Bronchial epithelial cell (primary cell): ENCODE data around the gene WDR7. TPM values are rescaled to one million over a fixed set of nuclear protein-coding genes. Genes with fewer than 3 reads are reported as not detected.

Source experiments
- DNase-seq: peaks from one replicate; pipeline ENCODE4 v3.0.0-alpha.2; 2010; ENCODE audit warnings: low read depth
- FAIRE-seq: peaks from 2 replicates; lab custom pipeline; 2011; peaks lifted over from hg19 to GRCh38; lab: Jason Lieb, UNC
- H3K27me3 ChIP-seq: 2 replicates; pipeline ENCODE4 v1.5.1; 2011; ENCODE audit warnings: low read length; ENCODE audit not compliant: control insufficient read depth, insufficient read depth
- H3K36me3 ChIP-seq: 2 replicates; pipeline ENCODE4 v1.5.1; 2011; ENCODE audit warnings: low read length; ENCODE audit not compliant: control insufficient read depth, insufficient read depth
- H3K4me3 ChIP-seq: 2 replicates; pipeline ENCODE4 v1.5.1; 2011; ENCODE audit warnings: mild to moderate bottlenecking, low read depth, low read length, control low read depth
- total RNA-seq: library from RNA; depleted of rRNA; stranded (reverse); fragments of >200 nt; gene quantifications from 2 replicates; pipeline ENCODE4 v1.2.1, GENCODE V29; 2014
- TF ChIP-seq, protein P1 (sequence below): IDR thresholded peaks from 2 replicates; pipeline ENCODE4 v1.5.1; 2011; ENCODE audit warnings: mild to moderate bottlenecking, moderate library complexity, low read length, control low read depth, inconsistent platforms; ENCODE audit not compliant: insufficient read depth, severe bottlenecking

Gene WDR7
- total RNA-seq, 1 donor from 2014 or later, result 14.5 TPM

DNA sequence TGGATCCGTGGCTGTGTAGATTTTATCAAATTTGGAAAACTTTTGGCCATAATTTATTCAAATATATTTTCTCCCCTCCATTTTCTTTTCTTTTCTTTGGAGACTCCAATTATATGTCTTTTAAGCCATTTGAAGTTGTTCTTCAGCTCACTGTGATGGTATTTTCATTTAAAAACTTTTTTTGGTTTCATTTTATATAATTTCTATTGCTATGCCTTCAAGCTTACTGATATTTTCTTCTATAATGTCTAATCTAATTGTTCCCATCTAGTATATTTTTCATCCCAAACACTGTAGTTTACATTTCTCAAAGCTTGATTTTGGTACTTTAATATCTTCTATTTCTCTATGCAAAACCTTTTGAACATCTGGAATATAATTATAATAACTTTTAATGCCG, 72.5 kb downstream of the WDR7 start:
- H3K27me3 ChIP-seq, result no peaks in the 10 kb centered on the region
- TF ChIP-seq, protein P1, sequence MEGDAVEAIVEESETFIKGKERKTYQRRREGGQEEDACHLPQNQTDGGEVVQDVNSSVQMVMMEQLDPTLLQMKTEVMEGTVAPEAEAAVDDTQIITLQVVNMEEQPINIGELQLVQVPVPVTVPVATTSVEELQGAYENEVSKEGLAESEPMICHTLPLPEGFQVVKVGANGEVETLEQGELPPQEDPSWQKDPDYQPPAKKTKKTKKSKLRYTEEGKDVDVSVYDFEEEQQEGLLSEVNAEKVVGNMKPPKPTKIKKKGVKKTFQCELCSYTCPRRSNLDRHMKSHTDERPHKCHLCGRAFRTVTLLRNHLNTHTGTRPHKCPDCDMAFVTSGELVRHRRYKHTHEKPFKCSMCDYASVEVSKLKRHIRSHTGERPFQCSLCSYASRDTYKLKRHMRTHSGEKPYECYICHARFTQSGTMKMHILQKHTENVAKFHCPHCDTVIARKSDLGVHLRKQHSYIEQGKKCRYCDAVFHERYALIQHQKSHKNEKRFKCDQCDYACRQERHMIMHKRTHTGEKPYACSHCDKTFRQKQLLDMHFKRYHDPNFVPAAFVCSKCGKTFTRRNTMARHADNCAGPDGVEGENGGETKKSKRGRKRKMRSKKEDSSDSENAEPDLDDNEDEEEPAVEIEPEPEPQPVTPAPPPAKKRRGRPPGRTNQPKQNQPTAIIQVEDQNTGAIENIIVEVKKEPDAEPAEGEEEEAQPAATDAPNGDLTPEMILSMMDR, result no peak
- no peak for DNase-seq
- no peaks in the 10 kb centered on the region for H3K36me3 ChIP-seq
- no peak for FAIRE-seq
- no peak overlapping the region for H3K4me3 ChIP-seq

DNA sequence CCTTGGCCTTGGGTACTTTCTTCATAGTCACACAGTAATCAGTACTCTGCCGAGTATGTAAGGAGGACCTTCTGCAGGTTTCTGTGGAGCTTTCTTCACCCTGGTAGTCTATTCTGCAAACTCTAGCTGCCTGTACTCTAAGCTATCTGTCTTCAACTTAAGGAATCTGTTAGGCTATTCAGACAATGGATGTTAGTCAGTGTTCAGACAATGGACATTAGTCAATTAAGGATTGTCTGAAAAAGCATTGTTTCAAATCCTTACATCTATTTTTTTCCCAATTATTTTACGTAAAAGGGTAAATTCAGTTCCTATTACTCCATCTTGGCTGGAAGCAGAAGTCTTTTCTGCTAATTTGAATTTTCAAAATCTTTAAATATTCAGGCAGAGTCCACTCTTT, 75.7 kb downstream of the WDR7 start:
- Histone ChIP-seq H3K4me3 (no peak overlapping the region), H3K36me3 (no peaks in the 10 kb centered on the region), H3K27me3 (no peaks in the 10 kb centered on the region)
- no peak for DNase-seq
- no peak for FAIRE-seq
- TF ChIP-seq, protein P1, result no peak

DNA sequence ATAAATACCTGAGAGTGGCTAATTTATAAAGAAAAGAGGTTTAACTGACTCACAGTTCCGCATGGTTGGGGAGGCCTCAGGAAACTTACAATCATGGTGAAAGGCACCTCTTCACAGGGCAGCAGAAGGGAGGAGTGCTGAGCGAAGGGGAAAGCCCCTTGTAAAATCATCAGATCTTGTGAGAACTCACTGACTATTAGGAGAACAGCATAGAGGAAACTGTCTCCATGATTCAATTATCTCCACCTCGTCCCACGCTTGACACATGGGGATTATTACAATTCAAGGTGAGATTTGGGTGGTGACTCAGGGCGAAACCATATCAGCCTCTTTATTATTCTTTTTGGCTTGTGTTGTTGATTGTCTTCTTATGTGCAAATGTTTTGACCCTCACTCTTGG, 76.2 kb downstream of the WDR7 start:
- Histone ChIP-seq H3K36me3 (no peaks in the 10 kb centered on the region), H3K4me3 (no peak overlapping the region), H3K27me3 (no peaks in the 10 kb centered on the region)
- no peak for FAIRE-seq
- DNase-seq, result no peak
- TF ChIP-seq, protein P1, result no peak

DNA sequence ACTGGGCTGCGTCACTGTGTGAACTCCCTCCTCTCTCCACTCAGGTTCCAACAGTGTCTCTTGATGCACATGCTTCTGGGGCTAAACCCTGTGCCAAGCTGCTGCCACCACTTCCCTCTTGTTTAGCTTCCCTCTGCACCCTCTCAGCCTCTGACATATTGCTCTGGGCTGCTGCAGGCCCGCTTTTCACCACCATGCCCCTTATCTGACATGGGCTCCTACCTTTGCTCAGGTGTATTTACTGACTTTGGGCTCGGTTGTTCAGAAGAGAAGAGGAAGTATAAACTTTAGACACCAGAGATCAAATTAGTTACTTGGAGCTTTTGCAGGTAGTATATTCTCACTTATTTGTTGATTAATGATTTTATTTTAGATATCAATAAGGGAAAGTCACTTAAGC, 77.6 kb downstream of the WDR7 start:
- Histone ChIP-seq H3K36me3 (no peaks in the 10 kb centered on the region), H3K27me3 (no peaks in the 10 kb centered on the region), H3K4me3 (no peak overlapping the region)
- TF ChIP-seq, protein P1, result no peak
- DNase-seq, result no peak
- no peak for FAIRE-seq

DNA sequence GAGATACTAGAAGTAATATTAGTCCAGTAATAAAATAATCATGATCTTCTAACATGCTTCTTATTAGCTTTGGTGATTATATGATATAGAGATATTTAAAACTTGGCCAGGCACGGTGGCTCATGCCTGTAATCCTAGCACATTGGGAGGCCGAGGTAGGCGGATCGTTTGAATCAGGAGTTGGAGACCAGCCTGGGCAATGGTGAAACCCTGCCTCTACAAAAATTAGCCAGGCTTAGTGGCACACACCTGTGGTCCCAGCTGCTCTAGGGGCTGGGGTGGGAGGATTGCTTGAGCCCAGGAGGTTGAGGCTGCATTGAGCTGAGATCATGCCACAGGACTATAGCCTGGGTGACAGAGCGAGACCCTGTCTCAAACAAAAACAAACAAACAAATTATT, 87.0 kb downstream of the WDR7 start:
- TF ChIP-seq, protein P1, result no peak
- Histone ChIP-seq H3K4me3 (no peak overlapping the region), H3K36me3 (no peaks in the 10 kb centered on the region), H3K27me3 (no peaks in the 10 kb centered on the region)
- no peak for DNase-seq
- FAIRE-seq, result no peak

DNA sequence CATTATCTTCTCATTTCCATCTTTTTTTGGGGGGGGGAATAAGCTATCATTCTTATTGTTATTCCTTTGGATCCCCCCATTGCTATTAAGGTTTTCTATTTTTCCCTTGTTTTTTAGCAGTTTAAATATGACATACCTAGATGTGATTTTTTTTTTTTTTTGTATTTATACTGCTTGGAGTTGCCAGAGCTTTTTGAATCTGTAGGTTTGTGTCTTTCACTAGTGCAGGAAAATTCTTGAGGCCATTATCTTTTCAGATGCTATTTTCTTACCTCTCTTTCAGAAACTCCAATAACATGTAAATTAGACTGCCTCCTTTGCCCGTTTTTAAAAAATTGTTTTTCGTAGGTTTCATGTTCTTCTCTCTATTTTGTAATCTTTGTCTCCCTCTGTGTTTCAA, 88.6 kb downstream of the WDR7 start:
- TF ChIP-seq, protein P1, result no peak
- Histone ChIP-seq H3K4me3 (no peak overlapping the region), H3K36me3 (no peaks in the 10 kb centered on the region), H3K27me3 (no peaks in the 10 kb centered on the region)
- FAIRE-seq, result no peak
- DNase-seq, result no peak
